Kidney epithelial cell (primary cell): ENCODE results near the gene GSE1. TPM values are rescaled to one million over a fixed set of nuclear protein-coding genes. Genes with fewer than 3 reads are reported as not detected.
"Not testable (repeated sequence)": the region's sequence is repeated elsewhere in the genome, so short reads cannot be mapped to it uniquely, and the experiment has no call there.

ENCODE experiments used
- DNase-seq: peaks from one replicate; pipeline ENCODE4 v3.0.0-alpha.2; 2010; ENCODE audit warnings: low read depth
- H3K27me3 ChIP-seq: 2 replicates; pipeline ENCODE4 v1.6.0; 2011; ENCODE audit warnings: low read length; ENCODE audit not compliant: control insufficient read depth, insufficient read depth
- H3K36me3 ChIP-seq: 2 replicates; pipeline ENCODE4 v1.5.1; 2011; ENCODE audit warnings: low read length; ENCODE audit not compliant: control insufficient read depth, insufficient read depth
- H3K4me3 ChIP-seq: 2 replicates; pipeline ENCODE4 v1.5.1; 2011; ENCODE audit warnings: low read depth, mild to moderate bottlenecking, control low read depth, low read length
- total RNA-seq: library from RNA; depleted of rRNA; stranded (reverse); fragments of >200 nt; gene quantifications from 2 replicates; pipeline ENCODE4 v1.2.3, GENCODE V29; 2015
- TF ChIP-seq, protein P1 (sequence below): IDR thresholded peaks from 2 replicates; pipeline ENCODE4 v1.5.1; 2011; ENCODE audit warnings: mild to moderate bottlenecking, moderate library complexity, low read length, control low read depth, inconsistent platforms; ENCODE audit not compliant: insufficient read depth, poor library complexity, severe bottlenecking

GSE1 gene
- total RNA-seq, 1 donor from 2014 or later: 25.7 TPM

DNA sequence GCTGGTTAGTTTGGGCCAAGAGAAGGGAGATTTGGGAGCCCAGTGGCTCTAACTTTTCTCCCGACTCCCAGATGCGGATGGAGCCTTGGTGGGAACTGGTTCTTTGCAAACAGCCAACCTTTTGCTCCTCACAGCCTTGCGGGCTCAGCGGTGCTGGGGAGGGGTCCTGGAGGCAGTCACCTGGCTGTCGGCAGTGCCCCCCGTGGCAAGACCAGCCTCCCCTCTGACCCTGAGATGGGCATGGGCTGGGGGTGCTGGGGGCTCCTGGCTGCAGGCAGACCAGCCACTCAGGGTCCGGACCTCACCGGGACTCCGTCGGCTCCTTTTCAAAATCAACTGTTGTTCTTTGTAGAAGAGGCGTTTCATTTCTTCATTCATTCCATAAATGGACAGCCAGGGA, 21.7 kb upstream of the GSE1 start:
- TF ChIP-seq, protein P1, sequence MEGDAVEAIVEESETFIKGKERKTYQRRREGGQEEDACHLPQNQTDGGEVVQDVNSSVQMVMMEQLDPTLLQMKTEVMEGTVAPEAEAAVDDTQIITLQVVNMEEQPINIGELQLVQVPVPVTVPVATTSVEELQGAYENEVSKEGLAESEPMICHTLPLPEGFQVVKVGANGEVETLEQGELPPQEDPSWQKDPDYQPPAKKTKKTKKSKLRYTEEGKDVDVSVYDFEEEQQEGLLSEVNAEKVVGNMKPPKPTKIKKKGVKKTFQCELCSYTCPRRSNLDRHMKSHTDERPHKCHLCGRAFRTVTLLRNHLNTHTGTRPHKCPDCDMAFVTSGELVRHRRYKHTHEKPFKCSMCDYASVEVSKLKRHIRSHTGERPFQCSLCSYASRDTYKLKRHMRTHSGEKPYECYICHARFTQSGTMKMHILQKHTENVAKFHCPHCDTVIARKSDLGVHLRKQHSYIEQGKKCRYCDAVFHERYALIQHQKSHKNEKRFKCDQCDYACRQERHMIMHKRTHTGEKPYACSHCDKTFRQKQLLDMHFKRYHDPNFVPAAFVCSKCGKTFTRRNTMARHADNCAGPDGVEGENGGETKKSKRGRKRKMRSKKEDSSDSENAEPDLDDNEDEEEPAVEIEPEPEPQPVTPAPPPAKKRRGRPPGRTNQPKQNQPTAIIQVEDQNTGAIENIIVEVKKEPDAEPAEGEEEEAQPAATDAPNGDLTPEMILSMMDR: no peak
- DNase-seq: no peak
- H3K36me3 ChIP-seq: no peaks in the 10 kb centered on the region
- peaks cover 8% of the 10 kb centered on the region for H3K27me3 ChIP-seq
- H3K4me3 ChIP-seq: no peak overlapping the region

DNA sequence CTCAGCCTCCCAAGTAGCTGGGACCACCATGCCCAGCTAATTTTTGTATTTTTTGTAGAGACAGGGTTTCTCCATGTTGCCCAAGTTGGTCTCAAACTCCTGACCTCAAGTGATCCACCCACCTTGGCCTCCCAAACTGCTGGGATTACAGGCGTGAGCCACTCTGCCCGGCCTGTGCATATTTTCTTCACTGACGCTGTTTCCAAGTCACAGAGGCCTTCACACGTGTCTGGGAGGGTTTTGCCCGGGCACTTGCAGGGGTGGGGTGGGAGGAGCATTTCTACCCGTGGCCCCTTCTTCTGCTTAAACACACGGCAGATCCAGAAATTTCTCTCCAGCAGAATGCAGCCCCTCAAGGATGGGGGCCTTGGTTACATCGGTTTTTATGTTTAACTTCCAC, 20.8 kb upstream of the GSE1 start:
- not testable (repeated sequence) for H3K27me3 ChIP-seq, DNase-seq, H3K36me3 ChIP-seq, H3K4me3 ChIP-seq

DNA sequence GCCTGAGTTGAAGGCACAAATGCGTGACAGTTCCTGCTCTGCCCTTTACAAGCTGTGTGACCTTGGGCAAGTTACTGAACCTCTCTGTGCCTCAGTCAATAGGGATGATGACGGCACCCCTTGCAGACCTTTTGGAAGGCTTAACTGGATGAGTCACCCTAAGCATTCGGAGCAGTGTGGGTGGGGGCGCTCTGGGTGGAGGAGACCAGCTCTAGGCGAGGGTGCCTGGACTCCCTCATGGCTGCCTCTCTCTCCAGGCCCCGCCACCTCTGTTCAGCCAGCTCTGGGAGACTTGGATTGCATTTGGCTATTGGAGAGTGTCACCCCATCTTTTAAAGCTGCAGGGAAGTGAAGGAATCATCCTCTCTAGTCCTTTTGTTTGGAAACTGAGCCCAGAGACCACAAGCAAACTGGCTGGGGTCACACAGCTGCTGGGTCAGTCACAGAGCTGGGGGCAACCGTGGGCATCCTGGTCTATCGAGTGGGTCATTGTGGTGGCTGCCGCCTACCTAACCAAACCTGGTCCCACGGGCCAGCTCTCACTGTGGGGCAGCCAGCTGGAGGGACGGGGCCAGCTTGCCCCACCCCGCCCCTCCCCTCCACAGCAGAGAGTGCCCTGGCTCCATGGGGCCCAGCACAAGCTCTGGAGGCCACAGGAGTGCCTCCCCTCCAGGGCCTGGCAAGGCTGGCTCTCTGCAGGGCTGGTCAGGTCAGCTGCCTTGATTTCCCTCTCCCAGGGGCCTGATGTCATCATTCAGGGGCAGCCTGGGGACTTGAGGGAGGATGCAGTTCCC, 20.2 kb upstream of the GSE1 start:
- no peak for DNase-seq
- Histone ChIP-seq H3K4me3 (no peak overlapping the region), H3K27me3 (peaks cover 2% of the 10 kb centered on the region), H3K36me3 (no peaks in the 10 kb centered on the region)
- TF ChIP-seq, protein P1: no peak

DNA sequence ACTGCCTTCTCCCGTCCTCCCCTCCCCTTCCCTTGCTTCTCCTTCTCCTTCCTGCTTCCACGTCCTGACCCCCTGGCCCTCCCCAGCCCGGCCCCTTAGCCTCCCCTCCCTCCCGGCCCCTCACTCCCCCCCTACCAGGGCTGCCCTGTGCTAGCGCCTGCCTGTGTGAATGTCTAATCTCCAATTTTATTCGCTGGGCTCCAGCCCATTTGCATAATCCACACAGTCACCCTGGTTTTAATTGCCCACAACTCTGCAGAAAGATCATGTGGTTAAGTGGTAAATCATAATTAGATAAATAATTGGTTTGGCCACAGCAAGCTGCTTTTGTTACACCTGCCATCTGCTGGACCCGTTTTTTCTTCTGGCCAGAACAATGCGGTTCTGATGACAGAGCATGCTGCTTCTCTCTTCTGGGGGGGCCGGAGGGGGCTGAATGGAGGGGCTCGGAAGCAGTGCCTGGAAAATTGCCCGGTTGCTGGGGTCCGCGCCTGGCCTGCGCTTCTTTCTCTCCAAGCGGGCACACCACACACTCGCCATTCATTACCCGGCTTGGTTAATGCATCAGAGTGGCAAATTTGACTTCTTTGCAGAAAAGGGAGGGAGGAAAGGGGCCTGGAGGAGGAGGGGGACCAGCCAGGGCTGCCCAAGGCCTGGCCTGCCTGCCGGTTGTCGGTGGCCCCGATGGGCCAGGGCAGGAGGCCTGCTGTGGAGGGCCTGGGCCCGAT, 19.5 kb upstream of the GSE1 start:
- DNase-seq: no peak
- TF ChIP-seq, protein P1: no peak
- H3K4me3 ChIP-seq: no peak overlapping the region
- H3K36me3 ChIP-seq: no peaks in the 10 kb centered on the region
- H3K27me3 ChIP-seq: no peaks in the 10 kb centered on the region

DNA sequence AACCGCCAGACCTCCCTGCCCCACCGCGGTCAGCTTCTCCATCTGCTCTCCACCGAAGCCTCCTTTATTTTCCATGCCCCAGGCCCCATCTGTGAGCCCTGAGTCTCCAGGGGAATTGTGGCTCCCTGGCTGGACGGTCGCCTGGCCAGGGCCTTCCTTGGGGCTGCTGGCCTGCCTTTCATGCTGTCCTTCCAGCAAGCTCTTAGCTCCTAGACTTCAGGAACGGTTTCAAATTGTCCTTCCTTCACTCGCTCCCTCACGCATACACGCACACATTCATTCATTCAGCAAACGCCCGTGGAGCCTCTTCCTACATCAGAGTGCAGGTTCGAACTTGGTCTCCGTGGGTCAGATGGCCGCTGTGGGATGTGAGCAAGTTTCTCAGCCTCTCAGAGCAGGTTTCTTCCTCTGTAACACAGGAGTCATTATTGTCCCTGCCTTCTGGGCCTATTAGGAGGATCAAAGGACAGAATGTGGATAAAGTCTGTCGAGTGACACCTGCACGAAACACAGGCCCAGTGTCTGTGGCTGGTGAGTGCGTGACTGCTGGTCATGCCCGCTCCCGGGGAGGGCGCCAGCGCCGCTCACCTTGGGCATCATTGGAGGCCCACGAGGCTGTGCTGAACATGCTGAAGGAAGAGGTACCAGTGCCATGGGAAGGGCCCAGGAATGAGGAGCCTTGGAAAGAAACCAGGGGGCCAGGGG, 18.7 kb upstream of the GSE1 start:
- TF ChIP-seq, protein P1: no peak
- Histone ChIP-seq H3K4me3 (no peak overlapping the region), H3K36me3 (no peaks in the 10 kb centered on the region), H3K27me3 (no peaks in the 10 kb centered on the region)
- no peak for DNase-seq

DNA sequence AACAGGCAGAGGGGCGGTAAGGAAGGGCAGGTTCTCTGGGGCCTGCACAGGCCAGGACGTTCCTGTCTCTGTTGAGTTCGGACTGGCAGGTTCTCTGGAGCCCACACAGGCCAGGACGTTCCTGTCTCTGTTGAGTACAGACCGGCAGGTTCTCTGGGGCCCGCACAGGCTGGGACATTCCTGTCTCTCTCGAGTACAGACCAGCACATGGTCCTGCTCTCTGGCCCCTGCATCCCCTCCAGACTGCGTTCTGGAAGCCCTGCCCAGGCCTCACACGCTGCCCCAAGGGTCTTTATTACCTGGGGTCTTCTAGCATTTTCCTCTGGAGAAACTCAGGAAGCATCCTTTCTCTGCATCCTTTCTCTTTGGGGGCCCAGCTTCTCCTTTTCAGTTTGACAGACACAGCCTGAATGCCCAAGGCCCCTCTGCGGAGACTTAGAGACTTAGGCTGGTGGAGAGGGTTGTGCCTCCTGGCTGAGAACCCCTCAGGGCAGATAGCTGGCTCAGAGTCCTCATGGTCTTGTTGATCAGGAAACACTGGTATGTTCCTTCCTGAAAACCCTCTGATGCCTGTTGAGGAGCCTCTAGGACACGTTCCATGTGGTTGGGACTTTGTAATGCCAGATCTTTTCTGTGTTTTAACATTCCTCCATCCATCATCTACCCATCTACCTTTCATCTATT, 18.0 kb upstream of the GSE1 start:
- H3K36me3 ChIP-seq: no peaks in the 10 kb centered on the region
- no peaks in the 10 kb centered on the region for H3K27me3 ChIP-seq
- TF ChIP-seq, protein P1: no peak
- H3K4me3 ChIP-seq: no peak overlapping the region
- DNase-seq: no peak
